Left lung (tissue), 10 donors: ENCODE data around the gene AZI2. TPM values are rescaled to one million over a fixed set of nuclear protein-coding genes. Genes with fewer than 3 reads are reported as not detected.

ENCODE experiments used
- ATAC-seq: fragments of 200-7000 bp; cut with Tn5 transposase; one replicate; pipeline ENCODE4 v1.9.1; 2020; ENCODE audit warnings: moderate library complexity
- DNase-seq, 4 donors: peaks; one replicate each; pipeline ENCODE4 v3.0.0-alpha.2; 2013 to 2020
- H3K27ac ChIP-seq, 2 donors: fragments of 200-600 bp; sonication (generic) in 1 of 2; one replicate each; pipeline versions ENCODE4 v1.5.0 to v1.8.0; 2020 to 2021
- H3K27me3 ChIP-seq, 2 donors: fragments of 200-600 bp; sonication (generic) in 1 of 2; one replicate each; pipeline versions ENCODE4 v1.5.0 to v1.8.0; 2020 to 2021
- H3K36me3 ChIP-seq, 2 donors: fragments of 200-600 bp; sonication (generic) in 1 of 2; one replicate each; pipeline versions ENCODE4 v1.5.0 to v1.8.0; 2020 to 2021
- H3K4me1 ChIP-seq, 2 donors: fragments of 200-600 bp; one replicate each; pipeline ENCODE4 v1.8.0; 2021
- H3K4me3 ChIP-seq, 2 donors: fragments of 200-600 bp; sonication (generic) in 1 of 2; one replicate each; pipeline versions ENCODE4 v1.5.0 to v1.8.0; 2020 to 2021; ENCODE audit warnings: mild to moderate bottlenecking in 1 of 2
- H3K9me3 ChIP-seq, 2 donors: fragments of 200-600 bp; sonication (generic) in 1 of 2; one replicate each; pipeline versions ENCODE4 v1.5.0 to v1.8.0; 2020 to 2021
- intact Hi-C, 2 donors: fragments of 100-400 bp; cut with DNase I; formaldehyde crosslinking; loops; one replicate each; pipeline versions ENCODE4 v1.11.2 to v1.14.2; 2022
- polyA plus RNA-seq, 6 donors: library from polyadenylated mRNA; unstranded; fragments of 120-200 nt; gene quantifications; one replicate each; pipeline ENCODE4 v1.2.1, GENCODE V29; 2013; ENCODE audit not compliant: insufficient read length in 6 of 6
- total RNA-seq, 2 donors: library from RNA; stranded (reverse); fragmentation: NEBNext Ultra II Directional; extraction: Animal tissue kit (Norgen Biotek cat#: 25700); gene quantifications; one replicate each; pipeline ENCODE4 v1.2.1, GENCODE V29; 2021
- TF ChIP-seq, protein P1 (sequence below), 2 donors: fragments of 200-600 bp; sonication (generic) in 1 of 2; IDR thresholded peaks; one replicate each; pipeline versions ENCODE4 v1.5.0 to v1.8.0; 2021; ENCODE audit warnings: antibody characterized with exemption in 2 of 2
- donor health status: DM: no; HTN: yes; CAD: no.
- donor health status: DM: no; HTN: no; CAD: no.

The AZI2 gene
- total and polyA plus RNA-seq, 8 donors: 70.6 to 154 (median 111) TPM

DNA sequence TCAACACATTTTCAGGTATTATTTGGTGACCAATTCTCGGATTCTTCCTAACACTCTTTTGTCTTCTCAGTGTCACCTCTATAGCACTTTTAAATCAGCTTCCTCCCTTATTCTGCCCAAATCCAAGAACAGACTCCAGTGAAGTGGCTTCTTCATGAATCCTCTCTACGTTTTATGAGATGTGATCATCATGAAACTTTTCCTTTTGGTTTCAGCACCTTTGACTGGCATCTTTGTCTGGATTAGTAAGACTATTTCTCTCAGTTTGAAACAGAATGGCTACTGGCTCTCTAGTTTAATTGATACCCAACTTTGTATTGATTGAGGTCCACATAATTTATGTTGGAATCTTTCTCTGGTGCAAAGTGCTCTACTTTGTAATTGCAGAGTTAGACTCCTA lies 61.6 kb downstream of the AZI2 start:
- H3K9me3 ChIP-seq: no peaks in the 10 kb centered on the region
- no peak overlapping the region for H3K4me3 ChIP-seq
- TF ChIP-seq, protein P1, sequence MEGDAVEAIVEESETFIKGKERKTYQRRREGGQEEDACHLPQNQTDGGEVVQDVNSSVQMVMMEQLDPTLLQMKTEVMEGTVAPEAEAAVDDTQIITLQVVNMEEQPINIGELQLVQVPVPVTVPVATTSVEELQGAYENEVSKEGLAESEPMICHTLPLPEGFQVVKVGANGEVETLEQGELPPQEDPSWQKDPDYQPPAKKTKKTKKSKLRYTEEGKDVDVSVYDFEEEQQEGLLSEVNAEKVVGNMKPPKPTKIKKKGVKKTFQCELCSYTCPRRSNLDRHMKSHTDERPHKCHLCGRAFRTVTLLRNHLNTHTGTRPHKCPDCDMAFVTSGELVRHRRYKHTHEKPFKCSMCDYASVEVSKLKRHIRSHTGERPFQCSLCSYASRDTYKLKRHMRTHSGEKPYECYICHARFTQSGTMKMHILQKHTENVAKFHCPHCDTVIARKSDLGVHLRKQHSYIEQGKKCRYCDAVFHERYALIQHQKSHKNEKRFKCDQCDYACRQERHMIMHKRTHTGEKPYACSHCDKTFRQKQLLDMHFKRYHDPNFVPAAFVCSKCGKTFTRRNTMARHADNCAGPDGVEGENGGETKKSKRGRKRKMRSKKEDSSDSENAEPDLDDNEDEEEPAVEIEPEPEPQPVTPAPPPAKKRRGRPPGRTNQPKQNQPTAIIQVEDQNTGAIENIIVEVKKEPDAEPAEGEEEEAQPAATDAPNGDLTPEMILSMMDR (IDR thresholded peaks at IDR 0.05): no peak
- H3K27me3 ChIP-seq: no peaks in the 10 kb centered on the region
- no peaks in the 10 kb centered on the region for H3K36me3 ChIP-seq
- peaks cover 0 to 5% of the 10 kb centered on the region in 2 donors for H3K4me1 ChIP-seq
- no peak overlapping the region for H3K27ac ChIP-seq
- DNase-seq: no peak
- ATAC-seq: no peak
- intact Hi-C loops: no loop called here

DNA sequence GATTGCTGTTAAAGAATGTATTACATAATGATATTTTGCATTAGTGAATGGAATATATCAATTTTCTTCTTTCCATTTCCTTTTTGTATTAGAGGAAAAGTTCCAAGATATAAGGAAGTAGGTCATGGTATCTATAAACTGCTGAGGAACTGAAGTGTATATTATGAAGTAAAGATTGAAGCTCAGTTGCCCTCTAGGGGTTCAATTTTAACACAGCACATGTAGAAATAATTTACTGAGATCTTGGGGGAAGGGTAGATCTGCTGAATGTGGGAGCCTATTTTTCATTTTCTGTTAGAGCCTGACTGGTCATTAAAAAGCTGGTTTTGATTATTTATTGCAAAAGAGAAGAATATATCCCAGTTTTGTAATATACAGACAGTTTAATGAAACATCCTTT lies 62.0 kb downstream of the AZI2 start:
- H3K4me3 ChIP-seq: no peak overlapping the region
- no peaks in the 10 kb centered on the region for H3K9me3 ChIP-seq
- H3K27me3 ChIP-seq: no peaks in the 10 kb centered on the region
- intact Hi-C loops: no loop called here
- ATAC-seq: peak; percentile 96
- TF ChIP-seq, protein P1 (IDR thresholded peaks at IDR 0.05): peak in 1 of 2 donors; percentile 50
- H3K36me3 ChIP-seq: no peaks in the 10 kb centered on the region
- H3K27ac ChIP-seq: no peak overlapping the region
- H3K4me1 ChIP-seq: peaks cover 0 to 5% of the 10 kb centered on the region in 2 donors
- DNase-seq: peak in 1 of 4 donors; percentile 57

- Histone ChIP-seq H3K27ac (no peak overlapping the region), H3K9me3 (no peaks in the 10 kb centered on the region), H3K4me3 (no peak overlapping the region), H3K4me1 (no peaks in the 10 kb centered on the region), H3K36me3 (peaks cover 0 to 3% of the 10 kb centered on the region in 2 donors), H3K27me3 (no peaks in the 10 kb centered on the region)
- DNase-seq (peak in 1 of 4 donors; percentile 6), ATAC-seq (no peak)
- intact Hi-C loops: no loop called here
- TF ChIP-seq, protein P1 (IDR thresholded peaks at IDR 0.05): no peak
These were observed 67.8 kb downstream of the AZI2 start for GRCh38 chr3:28280781-28281180.

GRCh38 chr3:28279770-28280169 lies 68.9 kb downstream of the AZI2 start:
- Histone ChIP-seq H3K27me3 (no peaks in the 10 kb centered on the region), H3K27ac (no peak overlapping the region), H3K4me3 (no peak overlapping the region), H3K4me1 (no peaks in the 10 kb centered on the region), H3K9me3 (no peaks in the 10 kb centered on the region), H3K36me3 (peaks cover 0 to 8% of the 10 kb centered on the region in 2 donors)
- DNase-seq (peak in 1 of 4 donors; percentile 7), ATAC-seq (no peak)
- TF ChIP-seq, protein P1 (IDR thresholded peaks at IDR 0.05): no peak
- intact Hi-C loops: no loop called here

DNA sequence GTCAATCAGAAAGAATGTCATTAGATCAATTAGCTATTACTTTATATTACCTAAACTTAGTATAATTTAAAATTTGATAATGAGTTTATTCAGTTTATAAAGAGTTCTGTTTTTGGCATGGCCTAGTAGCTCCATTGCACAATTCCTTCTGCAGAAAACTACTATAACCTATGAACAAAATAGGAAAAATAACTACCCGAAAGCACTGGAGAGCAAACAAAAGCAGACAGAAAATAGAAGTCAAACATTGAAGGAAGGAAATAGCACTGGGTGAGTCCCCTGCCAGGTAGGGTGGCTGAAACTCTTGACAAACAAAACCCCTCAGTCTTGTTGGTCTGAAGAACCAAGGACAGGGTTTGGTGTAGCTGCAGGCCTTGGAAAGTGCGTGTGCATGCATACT lies 69.7 kb downstream of the AZI2 start:
- Histone ChIP-seq H3K27ac (no peak overlapping the region), H3K4me1 (no peaks in the 10 kb centered on the region), H3K4me3 (no peak overlapping the region), H3K9me3 (no peaks in the 10 kb centered on the region), H3K36me3 (peaks cover 0 to 11% of the 10 kb centered on the region in 2 donors), H3K27me3 (no peaks in the 10 kb centered on the region)
- intact Hi-C loops: no loop called here
- TF ChIP-seq, protein P1 (IDR thresholded peaks at IDR 0.05): no peak
- ATAC-seq (no peak), DNase-seq (peak in 1 of 4 donors; percentile 5)
